D721Med (cell line): ENCODE data around the gene DHRS12.

Experiments
- DNase-seq: peaks from one replicate; pipeline ENCODE4 v3.0.0; 2011; ENCODE audit warnings: low spot score; ENCODE audit not compliant: insufficient read length
- FAIRE-seq: peaks from 2 replicates; lab custom pipeline; 2011; peaks lifted over from hg19 to GRCh38; lab: Jason Lieb, UNC
- TF ChIP-seq, protein P1 (sequence below): IDR thresholded peaks from 2 replicates; pipeline ENCODE4 v1.5.1; 2012; ENCODE audit warnings: mild to moderate bottlenecking, control low read depth; ENCODE audit not compliant: insufficient read depth; ENCODE audit errors: missing control alignments

Gene DHRS12

DNA sequence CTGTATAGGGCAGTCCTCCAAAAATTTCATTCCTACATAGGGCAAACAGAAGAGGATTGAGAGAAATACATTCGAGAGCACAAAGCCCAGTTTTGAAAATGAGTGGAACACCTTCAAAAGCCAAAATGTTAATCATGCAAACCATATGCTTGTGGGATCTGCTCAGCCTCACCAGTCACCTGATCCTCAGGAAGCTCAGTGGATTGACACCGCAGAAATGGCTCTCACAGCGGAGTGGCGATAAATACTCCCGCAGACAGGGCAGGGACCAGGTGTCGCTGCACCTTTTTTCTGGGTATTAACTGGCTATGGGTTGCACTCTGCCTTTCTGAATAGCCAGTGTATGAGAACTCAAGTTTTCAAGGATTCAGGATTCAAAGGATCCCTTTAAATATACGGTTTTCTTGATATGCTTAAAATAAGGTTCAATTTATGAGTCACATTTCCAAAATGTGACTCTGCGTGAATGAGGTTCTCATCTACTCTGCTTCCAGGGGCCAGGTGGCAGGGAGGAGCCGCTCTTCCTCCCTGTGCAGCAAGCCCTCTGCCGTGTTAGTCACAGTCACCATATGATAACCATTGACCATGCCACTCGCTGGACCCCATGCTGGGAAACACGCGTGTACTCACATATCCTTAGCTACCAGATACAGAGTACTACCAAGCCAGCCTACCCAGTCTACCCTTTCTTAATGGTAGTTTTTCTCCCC lies 18.3 kb upstream of the DHRS12 start:
- TF ChIP-seq, protein P1, sequence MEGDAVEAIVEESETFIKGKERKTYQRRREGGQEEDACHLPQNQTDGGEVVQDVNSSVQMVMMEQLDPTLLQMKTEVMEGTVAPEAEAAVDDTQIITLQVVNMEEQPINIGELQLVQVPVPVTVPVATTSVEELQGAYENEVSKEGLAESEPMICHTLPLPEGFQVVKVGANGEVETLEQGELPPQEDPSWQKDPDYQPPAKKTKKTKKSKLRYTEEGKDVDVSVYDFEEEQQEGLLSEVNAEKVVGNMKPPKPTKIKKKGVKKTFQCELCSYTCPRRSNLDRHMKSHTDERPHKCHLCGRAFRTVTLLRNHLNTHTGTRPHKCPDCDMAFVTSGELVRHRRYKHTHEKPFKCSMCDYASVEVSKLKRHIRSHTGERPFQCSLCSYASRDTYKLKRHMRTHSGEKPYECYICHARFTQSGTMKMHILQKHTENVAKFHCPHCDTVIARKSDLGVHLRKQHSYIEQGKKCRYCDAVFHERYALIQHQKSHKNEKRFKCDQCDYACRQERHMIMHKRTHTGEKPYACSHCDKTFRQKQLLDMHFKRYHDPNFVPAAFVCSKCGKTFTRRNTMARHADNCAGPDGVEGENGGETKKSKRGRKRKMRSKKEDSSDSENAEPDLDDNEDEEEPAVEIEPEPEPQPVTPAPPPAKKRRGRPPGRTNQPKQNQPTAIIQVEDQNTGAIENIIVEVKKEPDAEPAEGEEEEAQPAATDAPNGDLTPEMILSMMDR: no peak
- DNase-seq: no peak
- no peak for FAIRE-seq

DNA sequence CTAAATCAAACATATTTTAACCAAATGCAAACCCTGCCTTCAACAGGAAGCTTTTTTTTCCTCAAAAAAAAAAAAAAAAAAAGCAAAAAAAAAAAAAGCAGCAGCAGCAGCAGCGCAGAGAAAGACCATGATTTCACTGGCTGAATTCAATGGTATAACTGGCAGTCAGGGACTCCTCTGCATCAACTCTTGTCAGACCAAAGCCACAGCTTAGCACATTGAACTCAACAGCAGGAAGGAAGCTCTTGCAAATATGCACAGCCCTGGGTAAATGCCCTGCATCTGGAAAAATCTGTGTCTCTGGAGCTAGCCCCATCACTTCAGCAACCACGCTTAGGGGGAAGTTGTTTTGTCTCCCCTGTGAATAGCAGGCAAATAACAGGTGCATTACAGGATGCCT lies 17.6 kb upstream of the DHRS12 start:
- TF ChIP-seq, protein P1: no peak
- DNase-seq (no peak), FAIRE-seq (no peak)

DNA sequence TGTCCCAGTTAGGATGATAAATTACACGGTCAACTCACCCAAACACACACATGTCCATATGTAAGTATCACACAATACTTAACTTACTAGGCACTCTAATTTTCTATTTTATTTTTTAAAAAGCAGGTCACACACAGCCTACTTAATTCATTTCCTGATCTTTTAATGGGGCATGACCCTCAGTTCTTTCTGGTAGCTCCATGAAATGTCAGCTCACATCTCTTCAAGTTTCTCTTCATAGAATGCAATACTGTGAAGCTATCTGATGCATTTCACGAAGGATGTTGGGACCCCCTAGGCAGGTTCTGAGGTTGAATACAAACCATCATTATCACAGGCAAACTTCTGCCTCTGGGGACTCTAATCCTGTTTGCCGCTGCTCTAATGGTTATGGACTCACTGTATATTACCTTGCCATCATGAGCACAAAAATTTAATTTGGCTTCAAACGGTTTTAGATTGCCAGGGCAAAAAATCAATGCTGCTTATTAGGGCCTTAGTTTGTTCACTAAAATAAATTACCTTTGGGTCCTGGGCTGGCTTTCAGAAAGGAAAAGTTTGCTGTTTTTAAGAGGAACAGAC lies 16.1 kb upstream of the DHRS12 start:
- FAIRE-seq: no peak
- TF ChIP-seq, protein P1: no peak

DNA sequence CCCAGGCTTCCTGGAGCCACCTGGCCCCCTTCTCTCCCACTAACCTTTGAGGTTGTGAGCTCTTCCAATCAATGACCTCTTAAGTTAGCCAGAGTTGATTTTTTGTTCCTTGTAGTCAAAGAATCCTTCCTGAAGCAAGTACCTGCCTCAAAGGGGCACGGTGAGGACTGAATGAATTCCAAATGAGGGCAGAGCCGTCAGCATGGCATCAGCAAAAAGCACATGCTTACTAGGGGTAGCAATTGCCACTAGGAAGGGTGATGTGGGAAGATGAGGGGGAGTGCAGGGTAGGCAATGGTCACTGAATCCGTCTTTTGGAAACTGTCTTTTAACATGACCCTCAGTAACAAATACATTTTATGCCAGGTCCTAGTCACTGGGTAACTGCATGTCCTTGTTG lies 15.6 kb upstream of the DHRS12 start:
- FAIRE-seq: no peak
- DNase-seq: no peak
- TF ChIP-seq, protein P1: no peak

More for the DNA sequence above, 16.1 kb upstream of the DHRS12 start:
- no peak for DNase-seq

DNA sequence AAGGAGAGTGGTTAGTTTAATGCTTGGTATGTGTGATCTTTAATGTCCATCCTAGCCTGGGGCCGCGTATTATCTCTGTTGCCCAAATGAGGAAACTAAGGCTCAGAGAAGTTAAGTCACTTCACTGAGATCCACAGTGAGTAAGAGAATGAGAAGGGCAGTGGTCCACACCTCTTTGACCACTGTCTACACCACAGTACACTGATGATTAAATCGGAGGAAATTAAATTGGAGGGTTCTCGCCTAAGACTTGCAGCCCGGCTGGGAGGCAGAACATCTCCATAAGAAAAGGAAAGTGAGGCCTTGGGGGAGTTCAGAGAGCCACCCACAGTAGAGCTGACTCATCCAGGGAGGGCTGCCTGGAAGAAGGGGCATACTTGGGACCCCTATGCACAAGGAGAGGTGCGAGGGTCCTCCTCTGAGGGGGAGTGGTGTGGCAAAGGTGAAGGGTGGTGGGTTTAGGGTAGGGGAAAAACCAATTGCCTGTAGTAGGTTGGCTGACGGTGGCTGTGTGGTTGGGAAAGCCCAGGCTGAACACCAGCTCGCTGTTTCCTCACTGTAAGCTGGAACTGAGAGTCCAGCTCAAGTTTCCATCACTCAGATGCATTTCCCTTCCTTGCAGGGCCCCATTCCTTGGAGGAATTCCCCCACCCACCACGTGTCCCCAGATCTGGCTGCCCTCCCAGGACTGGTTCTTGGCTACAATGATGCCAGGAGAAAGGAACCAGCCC lies 15.0 kb upstream of the DHRS12 start:
- FAIRE-seq: no peak
- TF ChIP-seq, protein P1: no peak

DNA sequence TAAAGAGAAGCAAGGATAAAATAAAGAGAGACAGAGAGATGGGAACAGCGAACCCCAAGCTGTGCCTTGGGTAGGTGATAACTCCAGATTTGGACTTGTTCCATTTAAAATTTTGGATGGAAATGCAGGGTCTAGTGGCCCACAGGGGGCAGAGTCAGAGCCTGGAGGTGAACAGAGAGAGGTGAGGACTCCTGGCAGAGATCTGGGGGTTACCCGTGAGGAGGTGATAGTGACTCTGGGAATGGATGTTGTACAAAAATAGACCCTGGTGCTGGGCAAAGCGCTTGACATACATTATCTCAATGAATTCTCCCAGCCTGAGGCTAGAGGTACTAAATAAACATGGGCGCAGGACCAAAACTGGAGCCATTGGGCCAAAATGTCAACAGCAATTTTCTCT lies 14.3 kb upstream of the DHRS12 start:
- FAIRE-seq (no peak), DNase-seq (no peak)
- TF ChIP-seq, protein P1: no peak

More for the DNA sequence above, 15.0 kb upstream of the DHRS12 start:
- DNase-seq: no peak
